Measurements from ENCODE around the gene HOXB7.
A peak's percentile ranks its signal among the peaks of the same experiment; 100 is the strongest.

The HOXB7 gene

GRCh38 chr17:48610282-48611211 lies at the start of gene HOXB7:
TSS of gene HOXB7 (minus strand) at chr17:48611017. CDS start at chr17:48610918, 99 bp downstream.
- WGBS (ENCODE audit: insufficient coverage, insufficient read length), result no CpG with 5 or more reads among the region's 79 CpGs
- no peak for DNase-seq (ENCODE audit: low read depth, low spot score)
- H3K4me3 ChIP-seq (ENCODE audit: low read length), result no peak within 1 kb of the TSS
- H3K27ac ChIP-seq (ENCODE audit: low read length), result no peak within 1 kb of the TSS
- peaks cover 7% of the 10 kb centered on the region for H3K4me1 ChIP-seq (ENCODE audit: control insufficient read depth, insufficient read depth, low read length)
- H3K36me3 ChIP-seq (ENCODE audit: control insufficient read depth, insufficient read depth, low read length), result no peaks in the 10 kb centered on the region
- peaks cover 94% of the 10 kb centered on the region for H3K27me3 ChIP-seq (ENCODE audit: control insufficient read depth, insufficient read depth, low read length)
- H3K9me3 ChIP-seq (ENCODE audit: control insufficient read depth, insufficient read depth, low read length), result no peaks in the 10 kb centered on the region

GRCh38 chr17:48655913-48656312 lies 45.1 kb upstream of the HOXB7 start:
- DNase-seq (ENCODE audit: low read depth, low spot score), result no peak
- no peak overlapping the region for H3K4me3 ChIP-seq (ENCODE audit: low read length)

GRCh38 chr17:48649741-48650140 lies 38.9 kb upstream of the HOXB7 start:
- H3K4me3 ChIP-seq (ENCODE audit: low read length), result no peak overlapping the region
- H3K36me3 ChIP-seq (ENCODE audit: control insufficient read depth, insufficient read depth, low read length), result no peaks in the 10 kb centered on the region
- H3K4me1 ChIP-seq (ENCODE audit: control insufficient read depth, insufficient read depth, low read length), result peaks cover 5% of the 10 kb centered on the region; the same call in 1 of the 2 replicates
- H3K27me3 ChIP-seq (ENCODE audit: control insufficient read depth, insufficient read depth, low read length), result peaks cover 31% of the 10 kb centered on the region
- DNase-seq (ENCODE audit: low read depth, low spot score), result no peak
- no CpG with 5 or more reads among the region's 1 CpG for WGBS (ENCODE audit: insufficient coverage, insufficient read length)
- no peaks in the 10 kb centered on the region for H3K9me3 ChIP-seq (ENCODE audit: control insufficient read depth, insufficient read depth, low read length)
- no peak overlapping the region for H3K27ac ChIP-seq (ENCODE audit: low read length)

More at GRCh38 chr17:48655913-48656312, 45.1 kb upstream of the HOXB7 start:
- no peak overlapping the region for H3K27ac ChIP-seq (ENCODE audit: low read length)
- no peaks in the 10 kb centered on the region for H3K36me3 ChIP-seq (ENCODE audit: control insufficient read depth, insufficient read depth, low read length)
- H3K4me1 ChIP-seq (ENCODE audit: control insufficient read depth, insufficient read depth, low read length), result no peaks in the 10 kb centered on the region
- H3K9me3 ChIP-seq (ENCODE audit: control insufficient read depth, insufficient read depth, low read length), result no peaks in the 10 kb centered on the region
- 0 out of 2 replicates have a peak, but pooled peaks cover 2% of the 10 kb centered on the region for H3K27me3 ChIP-seq (ENCODE audit: control insufficient read depth, insufficient read depth, low read length)

GRCh38 chr17:48647963-48648245 lies 37.1 kb upstream of the HOXB7 start:
- Histone ChIP-seq H3K27me3 (ENCODE audit: control insufficient read depth, insufficient read depth, low read length) (peaks cover 49% of the 10 kb centered on the region), H3K4me1 (ENCODE audit: control insufficient read depth, insufficient read depth, low read length) (peaks cover 5% of the 10 kb centered on the region; the same call in 1 of the 2 replicates), H3K9me3 (ENCODE audit: control insufficient read depth, insufficient read depth, low read length) (no peaks in the 10 kb centered on the region), H3K36me3 (ENCODE audit: control insufficient read depth, insufficient read depth, low read length) (no peaks in the 10 kb centered on the region), H3K27ac (ENCODE audit: low read length) (no peak overlapping the region), H3K4me3 (ENCODE audit: low read length) (no peak overlapping the region)
- DNase-seq (ENCODE audit: low read depth, low spot score), result no peak
- WGBS (ENCODE audit: insufficient coverage, insufficient read length), result no CpG with 5 or more reads among the region's 1 CpG

GRCh38 chr17:48647103-48647962 lies 36.5 kb upstream of the HOXB7 start:
- Histone ChIP-seq H3K36me3 (ENCODE audit: control insufficient read depth, insufficient read depth, low read length) (no peaks in the 10 kb centered on the region), H3K4me3 (ENCODE audit: low read length) (no peak overlapping the region; the same call in 1 of the 2 replicates), H3K4me1 (ENCODE audit: control insufficient read depth, insufficient read depth, low read length) (peaks cover 7% of the 10 kb centered on the region; the same call in 1 of the 2 replicates), H3K27ac (ENCODE audit: low read length) (no peak overlapping the region), H3K9me3 (ENCODE audit: control insufficient read depth, insufficient read depth, low read length) (no peaks in the 10 kb centered on the region), H3K27me3 (ENCODE audit: control insufficient read depth, insufficient read depth, low read length) (peaks cover 55% of the 10 kb centered on the region)
- WGBS (ENCODE audit: insufficient coverage, insufficient read length), result no CpG with 5 or more reads among the region's 30 CpGs
- no peak for DNase-seq (ENCODE audit: low read depth, low spot score)

GRCh38 chr17:48646183-48647102 lies 35.6 kb upstream of the HOXB7 start:
- H3K4me1 ChIP-seq (ENCODE audit: control insufficient read depth, insufficient read depth, low read length), result peaks cover 7% of the 10 kb centered on the region; the same call in 1 of the 2 replicates
- H3K27ac ChIP-seq (ENCODE audit: low read length), result no peak overlapping the region
- no CpG with 5 or more reads among the region's 80 CpGs for WGBS (ENCODE audit: insufficient coverage, insufficient read length)
- no peaks in the 10 kb centered on the region for H3K9me3 ChIP-seq (ENCODE audit: control insufficient read depth, insufficient read depth, low read length)
- H3K36me3 ChIP-seq (ENCODE audit: control insufficient read depth, insufficient read depth, low read length), result no peaks in the 10 kb centered on the region
- no peak for DNase-seq (ENCODE audit: low read depth, low spot score)
- peak overlapping the region; percentile 1; the same call in 1 of the 2 replicates for H3K4me3 ChIP-seq (ENCODE audit: low read length)
- peaks cover 64% of the 10 kb centered on the region for H3K27me3 ChIP-seq (ENCODE audit: control insufficient read depth, insufficient read depth, low read length)

GRCh38 chr17:48645639-48646182 lies 34.9 kb upstream of the HOXB7 start:
- Histone ChIP-seq H3K27ac (ENCODE audit: low read length) (no peak overlapping the region), H3K36me3 (ENCODE audit: control insufficient read depth, insufficient read depth, low read length) (no peaks in the 10 kb centered on the region), H3K4me3 (ENCODE audit: low read length) (no peak overlapping the region), H3K27me3 (ENCODE audit: control insufficient read depth, insufficient read depth, low read length) (peaks cover 71% of the 10 kb centered on the region), H3K4me1 (ENCODE audit: control insufficient read depth, insufficient read depth, low read length) (peaks cover 7% of the 10 kb centered on the region; the same call in 1 of the 2 replicates), H3K9me3 (ENCODE audit: control insufficient read depth, insufficient read depth, low read length) (no peaks in the 10 kb centered on the region)
- WGBS (ENCODE audit: insufficient coverage, insufficient read length), result no CpG with 5 or more reads among the region's 14 CpGs
- DNase-seq (ENCODE audit: low read depth, low spot score), result no peak

GRCh38 chr17:48644910-48645557 lies 34.2 kb upstream of the HOXB7 start:
- Histone ChIP-seq H3K27me3 (ENCODE audit: control insufficient read depth, insufficient read depth, low read length) (peaks cover 78% of the 10 kb centered on the region), H3K4me1 (ENCODE audit: control insufficient read depth, insufficient read depth, low read length) (peaks cover 7% of the 10 kb centered on the region; the same call in 1 of the 2 replicates), H3K4me3 (ENCODE audit: low read length) (no peak overlapping the region), H3K27ac (ENCODE audit: low read length) (no peak overlapping the region), H3K36me3 (ENCODE audit: control insufficient read depth, insufficient read depth, low read length) (no peaks in the 10 kb centered on the region), H3K9me3 (ENCODE audit: control insufficient read depth, insufficient read depth, low read length) (no peaks in the 10 kb centered on the region)
- no peak for DNase-seq (ENCODE audit: low read depth, low spot score)
- no CpG with 5 or more reads among the region's 6 CpGs for WGBS (ENCODE audit: insufficient coverage, insufficient read length)

- no peak for DNase-seq (ENCODE audit: low read depth, low spot score)
- Histone ChIP-seq H3K4me1 (ENCODE audit: control insufficient read depth, insufficient read depth, low read length) (peaks cover 7% of the 10 kb centered on the region; the same call in 1 of the 2 replicates), H3K4me3 (ENCODE audit: low read length) (no peak overlapping the region), H3K9me3 (ENCODE audit: control insufficient read depth, insufficient read depth, low read length) (no peaks in the 10 kb centered on the region), H3K36me3 (ENCODE audit: control insufficient read depth, insufficient read depth, low read length) (no peaks in the 10 kb centered on the region), H3K27ac (ENCODE audit: low read length) (no peak overlapping the region), H3K27me3 (ENCODE audit: control insufficient read depth, insufficient read depth, low read length) (peaks cover 87% of the 10 kb centered on the region)
- no CpG with 5 or more reads among the region's 1 CpG for WGBS (ENCODE audit: insufficient coverage, insufficient read length)
Observed at GRCh38 chr17:48644159-48644558, 33.3 kb upstream of the HOXB7 start.

Data from iPS DF 6.9 (cell line).